Adrenal gland (tissue), 12 donors: ENCODE data around the gene CCDC51. TPM values are rescaled to one million over a fixed set of nuclear protein-coding genes. Genes with fewer than 3 reads are reported as not detected.
"Not testable (repeated sequence)": the region's sequence is repeated elsewhere in the genome, so short reads cannot be mapped to it uniquely, and the experiment has no call there.

Source experiments
- DNase-seq, 7 donors: peaks; one replicate each; pipeline ENCODE4 v3.0.0-alpha.2; 2019 to 2020
- H3K27ac ChIP-seq, 5 donors: fragments of 200-600 bp; sonication (generic) in 4 of 5; 1 replicate in 3 of 5; 2 replicates in 2 of 5; pipeline versions ENCODE4 v1.5.1 to v1.8.0; 2016 to 2020; ENCODE audit warnings: mild to moderate bottlenecking in 1 of 5
- H3K27me3 ChIP-seq: fragments of 200-600 bp; 2 replicates; pipeline ENCODE4 v1.8.0; 2021
- H3K36me3 ChIP-seq, 2 donors: fragments of 200-600 bp; replicated peaks in 1 of 2; 1 replicate in 1 of 2; 2 replicates in 1 of 2; pipeline versions ENCODE4 v1.5.1 to v1.8.0; 2018 to 2022
- H3K4me1 ChIP-seq, 2 donors: fragments of 200-600 bp; replicated peaks in 1 of 2; 1 replicate in 1 of 2; 2 replicates in 1 of 2; pipeline versions ENCODE4 v1.5.1 to v1.8.0; 2018 to 2021
- H3K4me3 ChIP-seq, 4 donors: fragments of 200-600 bp; sonication (generic) in 3 of 4; one replicate each; pipeline ENCODE4 v1.5.1; 2016 to 2018
- H3K9me3 ChIP-seq, 3 donors: fragments of 200-600 bp; sonication (generic) in 1 of 3; replicated peaks in 1 of 3; 1 replicate in 2 of 3; 2 replicates in 1 of 3; pipeline versions ENCODE4 v1.5.1 to v1.8.0; 2016 to 2021
- CTCF ChIP-seq, 6 experiments: fragments of 450-650 bp in 4 of 6; fragments of 200-600 bp in 2 of 6; sonication (generic) in 1 of 6; IDR thresholded peaks; 1 replicate in 5 of 6; 2 replicates in 1 of 6; pipeline versions ENCODE4 v1.5.1 to v1.8.0; 2016 to 2021; ENCODE audit warnings: antibody characterized with exemption in 6 of 6, mild to moderate bottlenecking in 2 of 6, moderate library complexity in 1 of 6
- POLR2A ChIP-seq, 2 donors: fragments of 450-650 bp; IDR thresholded peaks; one replicate each; pipeline ENCODE4 v1.6.1; 2017; ENCODE audit warnings: antibody characterized with exemption in 2 of 2, mild to moderate bottlenecking in 2 of 2, moderate library complexity in 1 of 2
- WGBS, 4 donors: extraction: QIAGEN DNeasy Blood & Tissue Kit in 2 of 4; methylation state at CpG; one replicate each; pipeline versions ENCODE4 v1.1.5 to v1.1.7; 2013 to 2017; 5-methylcytosine and 5-hydroxymethylcytosine counted together
- intact Hi-C, 2 donors: fragments of 100-400 bp; cut with DNase I; formaldehyde crosslinking; loops; one replicate each; pipeline versions ENCODE4 v1.14.1 to v1.15.0; 2022 to 2023
- polyA plus RNA-seq, 3 donors: library from polyadenylated mRNA; stranded (reverse); fragments of 200-250 nt in 2 of 3; fragments of 350-450 nt in 1 of 3; fragmentation: Illumina TruSeq in 1 of 3; extraction: RNeasy Lipid Tissue Mini Kit (QIAGEN cat#74804) in 1 of 3; gene quantifications; one replicate each; pipeline ENCODE4 v1.2.3, GENCODE V29; 2013 to 2014
- total RNA-seq, 9 donors: library from RNA; depleted of rRNA in 4 of 9; stranded (reverse); fragments of >200 nt in 4 of 9; fragments of 120-200 nt in 1 of 9; fragmentation: NEBNext Ultra II Directional in 1 of 9; extraction: Animal tissue kit (Norgen Biotek cat#: 25700) in 1 of 9; gene quantifications; one replicate each; pipeline versions ENCODE4 v1.1.0 to v1.2.4, GENCODE V29; 2013 to 2023
- donor health status: healthy with polysubstance abuse.
- donor health status: Bipolar disorder and iron deficiency.
- donor health status: DM: yes; HTN: yes; CAD: no.
- donor health status: DM: no; HTN: no; CAD: no.
- donor health status: DM: no; HTN: no; CAD: no.
- donor health status: DM: yes; HTN: yes; CAD: no.

Gene CCDC51
- total and polyA plus RNA-seq, 12 donors, result 7.3 to 30.4 (median 19.5) TPM

GRCh38 chr3:48465531-48466378, 25.8 kb upstream of the CCDC51 start:
- WGBS, 4 donors, result 0 to 4% (median 1%) methylated on average over 5 to 21 of the region's 21 CpGs
- H3K4me3 ChIP-seq, result peak overlapping the region; percentile 2 to 72 (median 53)
- peaks cover 27 to 54% of the 10 kb centered on the region in 2 donors for H3K4me1 ChIP-seq
- H3K36me3 ChIP-seq, result peaks cover 0 to 44% of the 10 kb centered on the region in 2 donors
- H3K9me3 ChIP-seq, result no peaks in the 10 kb centered on the region
- intact Hi-C loops, result loop anchor here (2.0 to 5.0 kb wide), 2 partner anchors 37 to 83 kb away; partner anchors contain the start of gene SHISA5 (in 1 of the 2)
- H3K27me3 ChIP-seq, result no peaks in the 10 kb centered on the region
- DNase-seq, result peak; percentile 97 to 100 (median 100)
- H3K27ac ChIP-seq, result peak overlapping the region; percentile 98 to 100 (median 100)
- TF ChIP-seq CTCF (IDR thresholded peaks at IDR 0.05), result peak; percentile 40 to 95 (median 85)
- TF ChIP-seq POLR2A (IDR thresholded peaks at IDR 0.05), result peak; percentile 31 to 93

GRCh38 chr3:48465237-48465530, 25.3 kb upstream of the CCDC51 start:
- TF ChIP-seq POLR2A (IDR thresholded peaks at IDR 0.05) (no peak), CTCF (IDR thresholded peaks at IDR 0.05) (no peak)
- 7 to 25% (median 12%) methylated on average over 7 of the region's 7 CpGs for WGBS, 4 donors
- peaks cover 0 to 50% of the 10 kb centered on the region in 2 donors for H3K36me3 ChIP-seq

GRCh38 chr3:48464713-48465221, 24.8 kb upstream of the CCDC51 start:
- intact Hi-C loops, result loop anchor here (2.0 to 5.0 kb wide), 3 partner anchors 38 to 88 kb away; partner anchors contain the start of gene SHISA5 (in 1 of the 2)
- H3K36me3 ChIP-seq, result peaks cover 0 to 53% of the 10 kb centered on the region in 2 donors
- peaks cover 27 to 44% of the 10 kb centered on the region in 2 donors for H3K4me1 ChIP-seq
- WGBS, 4 donors, result 89 to 97% (median 94%) methylated on average over 5 to 17 of the region's 17 CpGs
- TF ChIP-seq POLR2A (IDR thresholded peaks at IDR 0.05) (no peak), CTCF (IDR thresholded peaks at IDR 0.05) (no peak)
- peak in 4 of 7 donors; percentile 46 to 73 (median 52) for DNase-seq
- no peaks in the 10 kb centered on the region for H3K9me3 ChIP-seq
- H3K4me3 ChIP-seq, result no peak overlapping the region
- H3K27me3 ChIP-seq, result no peaks in the 10 kb centered on the region
- peak overlapping the region in 4 of 5 donors; percentile 98 to 100 (median 100) for H3K27ac ChIP-seq

More at GRCh38 chr3:48465237-48465530, 25.3 kb upstream of the CCDC51 start:
- Histone ChIP-seq H3K4me1 (peaks cover 27 to 48% of the 10 kb centered on the region in 2 donors), H3K4me3 (no peak overlapping the region), H3K27me3 (no peaks in the 10 kb centered on the region), H3K9me3 (no peaks in the 10 kb centered on the region), H3K27ac (peak overlapping the region in 4 of 5 donors; percentile 98 to 100 (median 100))
- no peak for DNase-seq
- intact Hi-C loops, result loop anchor here (2.0 to 5.0 kb wide), 2 partner anchors 37 to 84 kb away; partner anchors contain the start of gene SHISA5 (in 1 of the 2)

- Histone ChIP-seq H3K27me3 (no peaks in the 10 kb centered on the region), H3K4me3 (no peak overlapping the region), H3K4me1 (peaks cover 27 to 33% of the 10 kb centered on the region in 2 donors), H3K9me3 (no peaks in the 10 kb centered on the region), H3K36me3 (peaks cover 0 to 54% of the 10 kb centered on the region in 2 donors), H3K27ac (no peak overlapping the region)
- peak in 1 of 7 donors; percentile 24 for DNase-seq
- intact Hi-C loops, result loop anchor here (2.0 to 5.0 kb wide), 2 partner anchors 85 to 89 kb away; no protein-coding TSS in a partner anchor
- WGBS, 4 donors, result 78 to 86% (median 79%) methylated on average over 2 to 9 of the region's 9 CpGs
- TF ChIP-seq CTCF (IDR thresholded peaks at IDR 0.05) (no peak), POLR2A (IDR thresholded peaks at IDR 0.05) (no peak)
Measured at GRCh38 chr3:48463703-48464102, 23.8 kb upstream of the CCDC51 start.

- not testable (repeated sequence) for H3K4me3 ChIP-seq, H3K27me3 ChIP-seq, H3K27ac ChIP-seq, H3K9me3 ChIP-seq, DNase-seq
- WGBS, 4 donors, result 91 to 98% (median 93%) methylated on average over 7 of the region's 7 CpGs
- peaks cover 0 to 57% of the 10 kb centered on the region in 2 donors for H3K36me3 ChIP-seq
- intact Hi-C loops, result loop anchor here in 1 of 2 donors (5.0 kb wide), 1 partner anchor 91 kb away; no protein-coding TSS in a partner anchor
- peaks cover 14 to 15% of the 10 kb centered on the region in 2 donors for H3K4me1 ChIP-seq
Measured at GRCh38 chr3:48461767-48462166, 21.8 kb upstream of the CCDC51 start.
